Left colon (tissue), 2 donors: ENCODE results near the gene C4orf46. TPM values are rescaled to one million over a fixed set of nuclear protein-coding genes. Genes with fewer than 3 reads are reported as not detected.
"Not testable (repeated sequence)": the region's sequence is repeated elsewhere in the genome, so short reads cannot be mapped to it uniquely, and the experiment has no call there.

Experiments
- ATAC-seq: fragments of 200-7000 bp; cut with Tn5 transposase; one replicate; pipeline ENCODE4 v1.9.1; 2020; ENCODE audit warnings: mild to moderate bottlenecking, moderate library complexity
- DNase-seq, 2 donors: peaks; one replicate each; pipeline ENCODE4 v3.0.0-alpha.2; 2020
- intact Hi-C, 2 donors: fragments of 100-400 bp; cut with DNase I in 1 of 2; cut with micrococcal nuclease in 1 of 2; formaldehyde crosslinking; loops; one replicate each; pipeline versions ENCODE4 v1.11.2 to v1.14.0; 2022; cut with DNase I, micrococcal nuclease
- total RNA-seq, 2 donors: library from RNA; stranded (reverse); fragmentation: NEBNext Ultra II Directional; extraction: Animal tissue kit (Norgen Biotek cat#: 25700); gene quantifications; one replicate each; pipeline ENCODE4 v1.2.1, GENCODE V29; 2021
- donor health status: DM: no; HTN: no; CAD: no.
- donor health status: DM: yes; HTN: yes; CAD: no.

Gene C4orf46
- total RNA-seq, 2 donors from 2014 or later, result 2.4 to 2.8 TPM

DNA sequence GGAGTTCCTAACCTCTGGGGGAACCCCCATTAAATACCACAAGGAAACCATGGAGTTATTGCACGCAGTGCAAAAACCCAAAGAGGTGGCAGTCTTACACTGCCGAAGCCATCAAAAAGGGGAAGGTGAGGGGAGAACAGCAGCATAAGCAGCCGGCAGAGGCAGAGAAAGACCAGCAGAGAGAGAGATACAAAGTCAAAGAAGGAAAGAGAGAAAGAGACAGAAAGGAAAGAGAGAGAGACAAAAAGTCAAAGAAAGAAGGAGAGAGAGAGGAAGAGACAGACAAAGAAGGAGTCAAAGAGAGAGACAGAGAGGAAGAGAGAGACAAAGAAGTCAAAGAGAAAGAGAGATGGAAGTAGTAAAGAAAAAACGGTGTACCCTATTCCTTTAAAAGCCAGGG is 8.4 kb downstream of the C4orf46 start:
- ATAC-seq, intact Hi-C loops, DNase-seq: not testable (repeated sequence)

DNA sequence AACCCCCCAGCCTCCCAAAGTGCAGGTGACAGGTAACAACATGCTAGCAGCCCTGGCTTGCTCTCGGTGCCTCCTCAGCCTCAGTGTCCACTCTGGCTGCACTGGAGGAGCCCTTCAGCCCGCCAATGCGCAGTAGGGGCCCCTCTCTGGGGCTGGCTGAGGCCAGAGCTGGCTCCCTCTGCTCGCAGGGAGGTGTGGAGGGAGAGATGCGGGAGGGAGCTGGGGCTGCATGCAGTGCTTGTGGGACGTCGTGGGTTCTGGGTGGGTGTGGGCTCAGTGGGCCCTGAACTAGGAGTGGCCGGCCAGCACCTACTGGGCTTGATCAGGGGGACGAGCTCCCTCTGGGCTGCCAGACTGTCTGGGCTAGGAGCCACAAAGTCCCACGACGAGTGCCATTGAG is 14.4 kb downstream of the C4orf46 start:
- no peak for DNase-seq
- ATAC-seq, result no peak
- intact Hi-C loops, result no loop called here

DNA sequence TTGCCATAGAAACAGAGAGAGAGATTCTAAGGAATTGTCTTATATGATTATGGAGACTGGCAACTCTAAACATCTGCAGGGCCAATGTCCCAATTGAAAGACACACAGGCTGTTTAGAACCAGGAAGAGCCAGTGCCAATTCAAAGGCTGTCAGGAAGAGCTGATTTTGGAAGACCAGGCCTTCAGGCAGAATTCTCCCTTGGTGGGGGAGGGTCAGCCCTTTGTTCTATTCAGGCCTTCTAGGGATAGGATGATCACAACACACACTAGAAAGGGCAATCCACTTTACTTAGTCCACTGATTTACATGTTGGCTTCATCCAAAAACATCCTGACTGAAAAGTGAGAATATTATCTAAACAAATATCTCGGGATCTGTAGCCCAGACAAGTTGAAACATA is 15.2 kb downstream of the C4orf46 start:
- ATAC-seq, result no peak
- DNase-seq, result no peak
- intact Hi-C loops, result no loop called here

DNA sequence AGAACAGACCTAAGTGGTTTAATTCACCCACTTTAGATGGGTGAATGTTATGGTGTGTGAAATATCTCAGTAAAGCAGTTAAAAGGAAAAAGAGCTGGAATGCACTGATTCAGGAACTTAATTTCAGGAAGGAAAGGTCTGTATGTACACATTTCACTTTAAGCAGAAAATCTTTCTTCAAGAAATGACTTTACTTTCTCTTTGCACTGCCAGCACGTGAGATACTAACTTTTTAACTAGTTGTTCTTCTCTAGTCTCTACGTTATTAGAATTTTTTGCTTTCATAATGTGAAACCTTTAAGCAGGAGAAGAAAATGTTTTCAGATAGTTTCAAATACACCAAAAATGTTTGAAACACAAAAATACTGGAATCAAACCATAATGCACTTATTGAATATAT is 18.8 kb downstream of the C4orf46 start:
- DNase-seq, result no peak
- intact Hi-C loops, result no loop called here
- no peak for ATAC-seq

DNA sequence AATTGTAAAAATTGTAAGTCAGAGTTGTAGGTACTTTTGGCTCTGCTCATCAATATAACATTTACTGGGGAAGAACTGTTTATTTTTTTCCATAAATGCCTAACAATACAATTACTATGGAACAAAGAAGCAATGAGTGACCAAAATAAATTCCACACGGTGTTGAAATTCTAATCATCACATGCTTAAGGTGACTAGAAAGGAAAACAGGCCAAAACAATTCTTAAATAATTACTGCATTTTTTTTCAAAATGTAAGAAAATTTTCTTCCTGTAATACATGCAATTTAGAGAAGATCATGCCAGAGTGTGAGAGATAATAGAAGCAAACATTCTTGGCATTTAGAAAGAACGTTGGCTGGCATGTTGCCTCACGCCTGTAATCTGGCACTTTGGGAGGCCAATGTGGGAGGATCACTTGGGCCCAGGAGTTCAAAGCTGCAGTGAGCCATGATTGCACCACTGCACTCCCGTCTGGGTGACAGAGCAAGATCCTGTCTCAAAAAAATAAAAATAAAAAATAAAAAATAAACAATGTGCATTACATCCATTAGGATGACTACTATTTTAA is 22.5 kb downstream of the C4orf46 start:
- no peak for DNase-seq
- no peak for ATAC-seq
- intact Hi-C loops, result no loop called here

DNA sequence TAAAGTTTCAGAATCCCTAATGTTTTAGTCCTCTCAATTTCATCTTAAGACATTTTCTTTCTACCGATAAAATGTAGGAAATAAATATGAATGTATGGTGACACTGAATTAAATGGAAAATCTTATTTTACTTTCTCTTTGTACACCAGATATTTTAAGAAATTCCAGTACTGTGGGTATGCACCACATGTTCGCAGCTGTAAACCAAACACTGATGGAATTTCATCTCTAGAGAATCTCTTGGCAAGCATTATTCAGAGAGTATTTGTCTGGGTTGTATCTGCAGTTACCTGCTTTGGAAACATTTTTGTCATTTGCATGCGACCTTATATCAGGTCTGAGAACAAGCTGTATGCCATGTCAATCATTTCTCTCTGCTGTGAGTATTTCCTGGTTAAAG is 26.9 kb downstream of the C4orf46 start:
- ATAC-seq (no peak), DNase-seq (no peak)
- intact Hi-C loops, result no loop called here

DNA sequence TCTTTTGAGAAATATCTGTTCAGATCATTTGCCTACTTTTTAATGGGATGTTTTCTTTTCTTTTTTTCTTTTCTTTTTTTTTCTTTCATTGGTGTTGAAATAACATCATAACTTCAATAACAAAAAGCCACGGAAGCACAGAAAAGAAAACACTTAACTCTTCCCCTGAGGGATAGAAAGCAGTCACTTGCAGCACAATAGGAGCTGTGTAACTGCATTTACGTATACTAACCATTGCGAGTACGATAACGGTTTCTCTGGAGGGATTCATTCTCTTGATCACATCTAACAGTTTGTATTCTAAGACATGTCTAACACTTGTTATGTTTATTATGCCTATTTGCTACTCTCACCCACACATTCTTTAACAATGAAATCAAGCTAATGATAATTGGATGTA is 27.3 kb downstream of the C4orf46 start:
- no peak for DNase-seq
- ATAC-seq, result no peak

DNA sequence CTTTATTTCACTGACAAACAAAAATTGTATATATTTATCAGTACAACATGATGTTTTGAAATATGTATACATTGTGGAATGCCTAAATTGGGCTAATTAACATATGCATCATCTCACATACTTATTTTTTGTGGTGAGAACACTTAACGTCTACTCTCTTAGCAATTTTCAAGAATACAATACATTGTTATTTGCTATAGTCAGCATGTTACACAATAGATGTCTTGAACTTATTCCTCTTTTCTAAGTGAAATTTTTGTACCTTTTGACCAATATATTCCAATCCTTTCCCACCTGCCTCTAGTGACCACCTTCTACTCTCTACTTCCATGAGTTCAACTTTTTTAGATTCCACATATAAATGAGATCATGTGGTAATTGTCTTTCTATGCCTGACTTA is 35.1 kb downstream of the C4orf46 start:
- ATAC-seq, result no peak
- no peak for DNase-seq
- intact Hi-C loops, result no loop called here

More for the DNA sequence above, 27.3 kb downstream of the C4orf46 start:
- intact Hi-C loops, result no loop called here

DNA sequence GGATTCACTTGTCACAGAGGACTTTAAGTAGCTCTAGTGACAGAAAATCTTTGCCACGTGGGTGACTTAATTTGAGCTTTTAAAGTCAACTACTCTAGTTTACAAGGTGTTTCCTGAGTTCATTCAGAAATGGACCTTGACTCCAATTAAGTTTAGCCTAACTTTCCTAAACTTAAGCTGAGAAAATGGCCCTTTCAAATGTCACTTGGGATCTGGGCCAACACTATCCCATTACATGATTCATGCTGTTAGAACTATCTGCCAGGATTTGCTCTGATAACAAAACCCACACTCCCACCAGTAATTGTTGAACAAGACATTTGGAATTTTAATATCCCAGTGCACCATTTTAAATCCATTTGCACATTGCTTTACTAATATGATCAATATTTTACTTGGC is 40.8 kb downstream of the C4orf46 start:
- ATAC-seq (peak; percentile 93), DNase-seq (peak in 1 of 2 donors; percentile 7)
- intact Hi-C loops, result no loop called here

DNA sequence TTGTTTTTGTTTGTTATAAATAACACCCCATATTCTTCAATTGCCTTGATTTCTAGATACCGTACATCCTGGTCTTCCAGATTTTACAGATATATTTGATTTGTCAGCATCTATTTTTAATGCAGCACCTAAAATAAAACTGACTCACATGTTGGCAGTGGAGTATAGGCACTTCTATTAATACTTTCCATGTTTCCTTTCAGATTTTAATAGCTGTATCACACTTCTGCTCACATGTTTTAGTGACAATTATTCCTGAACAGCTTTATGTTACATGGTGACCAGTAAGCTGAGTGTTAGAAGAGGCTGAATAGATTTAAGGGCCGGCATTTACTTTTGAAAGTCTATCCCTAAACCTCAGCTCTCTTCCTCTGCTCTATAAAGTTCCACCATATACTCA is 46.1 kb downstream of the C4orf46 start:
- intact Hi-C loops, result loop anchor here in 1 of 2 donors (10.0 kb wide), 1 partner anchor 381 kb away; no protein-coding TSS in a partner anchor
- ATAC-seq (no peak), DNase-seq (no peak)

DNA sequence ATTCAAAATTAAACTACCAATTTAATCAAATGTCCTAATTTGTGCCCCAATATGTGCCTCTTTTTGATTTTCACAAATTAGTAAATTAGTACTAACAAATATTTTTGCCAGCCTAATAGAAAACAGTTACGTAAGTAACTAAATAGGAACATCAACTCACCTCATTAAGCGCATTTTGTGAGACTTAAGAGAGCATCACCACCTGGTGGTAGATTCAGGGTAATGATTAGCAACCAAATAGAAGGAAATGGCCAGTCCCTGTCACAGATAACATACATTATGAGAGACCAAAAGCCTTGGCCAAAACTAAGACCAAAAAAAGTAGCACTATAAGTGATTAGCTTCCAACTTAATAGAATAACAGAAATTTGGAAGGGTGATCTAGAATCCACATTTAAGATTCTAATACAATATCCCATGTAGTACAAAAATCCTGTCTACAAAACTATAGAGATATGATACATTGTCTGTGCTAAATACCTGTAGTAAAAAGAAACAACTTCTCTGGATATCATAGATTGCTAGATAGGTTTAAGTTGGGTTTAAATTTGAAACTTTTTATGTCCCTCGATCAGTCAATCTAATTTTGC is 46.7 kb downstream of the C4orf46 start:
- intact Hi-C loops, result loop anchor here in 1 of 2 donors (10.0 kb wide), 1 partner anchor 380 kb away; no protein-coding TSS in a partner anchor
- DNase-seq, result no peak
- peak; percentile 73 for ATAC-seq

DNA sequence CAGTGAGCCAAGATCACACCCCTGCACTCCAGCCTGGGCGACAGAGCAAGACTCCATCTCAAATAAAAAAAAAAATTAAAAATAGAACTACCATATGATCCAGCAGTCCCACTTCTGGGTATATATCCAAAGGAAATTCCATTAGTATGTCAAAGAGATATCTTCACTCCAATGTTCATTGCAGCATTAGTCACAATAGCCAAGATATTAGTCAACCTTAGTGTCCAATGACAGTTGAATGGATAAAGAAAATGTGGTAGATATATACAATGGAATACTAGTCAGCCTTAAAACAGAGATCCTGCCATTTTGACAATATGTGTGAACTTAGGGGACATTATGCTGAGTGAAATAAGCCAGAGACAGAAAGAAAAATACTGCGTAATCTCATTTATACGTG is 49.4 kb downstream of the C4orf46 start:
- intact Hi-C loops, result loop anchor here in 1 of 2 donors (10.0 kb wide), 1 partner anchor 377 kb away; no protein-coding TSS in a partner anchor
- DNase-seq, result no peak
- no peak for ATAC-seq

DNA sequence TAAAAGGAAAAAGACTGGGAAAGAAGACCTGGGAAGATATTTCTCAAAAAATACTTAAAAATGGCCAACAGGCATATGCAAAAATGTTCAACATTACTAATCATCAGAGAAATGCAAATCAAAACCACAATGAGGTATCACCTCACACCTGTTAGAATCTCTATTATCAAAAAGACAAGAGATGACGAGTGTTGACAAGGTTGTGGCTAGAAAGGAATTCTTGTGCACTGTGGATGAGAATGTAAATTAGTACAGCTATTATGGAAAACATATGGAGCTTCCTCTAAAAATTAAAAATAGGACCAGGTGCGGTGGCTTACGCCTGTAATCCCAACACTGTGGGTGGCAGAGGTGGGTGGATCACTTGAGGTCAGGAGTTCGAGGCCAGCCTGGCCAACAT is 50.0 kb downstream of the C4orf46 start:
- DNase-seq, result no peak
- intact Hi-C loops, result loop anchor here in 1 of 2 donors (10.0 kb wide), 1 partner anchor 377 kb away; no protein-coding TSS in a partner anchor
- ATAC-seq, result no peak

DNA sequence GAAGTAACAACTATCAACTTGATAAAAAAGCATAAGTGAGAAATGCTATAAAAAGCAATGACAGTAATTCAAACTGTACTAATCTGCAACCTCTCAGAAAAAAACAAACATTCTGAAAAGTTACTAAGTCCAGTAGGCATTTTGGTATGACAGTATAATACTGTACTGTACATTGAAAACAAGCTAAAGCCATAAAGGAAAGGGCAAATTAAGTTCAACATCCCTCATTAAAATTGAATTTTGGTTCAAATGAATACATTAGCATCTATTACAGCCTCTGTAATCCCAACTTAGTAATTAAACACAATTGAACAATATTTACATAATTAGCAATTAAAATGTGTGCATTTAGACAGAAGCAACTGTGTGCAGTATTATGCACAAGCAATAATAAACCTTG is 53.7 kb downstream of the C4orf46 start:
- intact Hi-C loops, result no loop called here
- DNase-seq (no peak), ATAC-seq (no peak)

Other genes with a start within 250 kb of the C4orf46 start
- gene RXFP1, start 150.0 kb downstream of the C4orf46 start, total RNA-seq, result under 1 TPM; 0.18 to 0.28 TPM
- 10 to 100 TPM; 62.8 to 74.1 TPM for gene ETFDH, start 409 bp upstream of the C4orf46 start, total RNA-seq
- 10 to 100 TPM; 16.4 to 19.7 TPM for gene PPID, start 51.5 kb upstream of the C4orf46 start, total RNA-seq
- gene FNIP2, start 97.1 kb upstream of the C4orf46 start, total RNA-seq, result 10 to 100 TPM; 69.0 TPM